GM15510 (cell line): ENCODE data around the gene ST6GALNAC5.

Source experiments
- POLR2A ChIP-seq: IDR thresholded peaks from 3 replicates; pipeline ENCODE4 v1.6.1; 2011; ENCODE audit warnings: borderline replicate concordance; ENCODE audit not compliant: insufficient read length; ENCODE audit errors: extremely low read depth

The ST6GALNAC5 gene

GRCh38 chr1:77040826-77041225, 173.5 kb downstream of the ST6GALNAC5 start:
- no peak for TF ChIP-seq POLR2A

- TF ChIP-seq POLR2A = no peak
These were observed 177.0 kb downstream of the ST6GALNAC5 start for GRCh38 chr1:77044133-77044849.

- TF ChIP-seq POLR2A = no peak
These were observed 180.3 kb downstream of the ST6GALNAC5 start for GRCh38 chr1:77047575-77047974.

- TF ChIP-seq POLR2A = no peak
These were observed 180.8 kb downstream of the ST6GALNAC5 start for GRCh38 chr1:77047978-77048614.

GRCh38 chr1:77048615-77049005, 181.3 kb downstream of the ST6GALNAC5 start:
- TF ChIP-seq POLR2A = no peak

- no peak for TF ChIP-seq POLR2A
These were observed 184.1 kb downstream of the ST6GALNAC5 start for GRCh38 chr1:77051425-77051824.

GRCh38 chr1:77056525-77056924, 189.2 kb downstream of the ST6GALNAC5 start:
- no peak for TF ChIP-seq POLR2A

- TF ChIP-seq POLR2A = no peak
These were observed 190.8 kb downstream of the ST6GALNAC5 start for GRCh38 chr1:77057994-77058585.

- no peak for TF ChIP-seq POLR2A
These were observed 192.7 kb downstream of the ST6GALNAC5 start for GRCh38 chr1:77060000-77060399.

GRCh38 chr1:77061162-77061561, 193.9 kb downstream of the ST6GALNAC5 start:
- TF ChIP-seq POLR2A = no peak

GRCh38 chr1:77063118-77063517, 195.8 kb downstream of the ST6GALNAC5 start:
- no peak for TF ChIP-seq POLR2A

GRCh38 chr1:77064246-77064645, 197.0 kb downstream of the ST6GALNAC5 start:
- no peak for TF ChIP-seq POLR2A

- TF ChIP-seq POLR2A = no peak
These were observed 198.5 kb downstream of the ST6GALNAC5 start for GRCh38 chr1:77065693-77066342.

GRCh38 chr1:77068013-77068412, 200.7 kb downstream of the ST6GALNAC5 start:
- no peak for TF ChIP-seq POLR2A

- TF ChIP-seq POLR2A = no peak
These were observed 209.5 kb downstream of the ST6GALNAC5 start for GRCh38 chr1:77076759-77077158.
